Esophagus squamous epithelium (tissue), 5 donors: ENCODE data around the gene PLEKHA6. TPM values are rescaled to one million over a fixed set of nuclear protein-coding genes. Genes with fewer than 3 reads are reported as not detected.

Source experiments
- DNase-seq: peaks from one replicate; lab custom pipeline; 2025; lab: John Stamatoyannopoulos, UW
- H3K27ac ChIP-seq, 4 donors: fragments of 200-600 bp; sonication (generic); one replicate each; pipeline ENCODE4 v1.5.1; 2016 to 2019; ENCODE audit warnings: mild to moderate bottlenecking in 1 of 4
- H3K27me3 ChIP-seq, 4 donors: fragments of 200-600 bp; sonication (generic); 1 replicate in 3 of 4; 2 replicates in 1 of 4; pipeline versions ENCODE4 v1.5.1 to v1.6.0; 2017 to 2021; ENCODE audit warnings: antibody characterized with exemption in 1 of 4
- H3K36me3 ChIP-seq, 3 donors: fragments of 200-600 bp; sonication (generic); one replicate each; pipeline ENCODE4 v1.5.1; 2016 to 2019
- H3K4me1 ChIP-seq, 3 donors: fragments of 200-600 bp; sonication (generic); one replicate each; pipeline ENCODE4 v1.5.1; 2017 to 2019
- H3K4me3 ChIP-seq, 4 donors: fragments of 200-600 bp; sonication (generic); 1 replicate in 3 of 4; 2 replicates in 1 of 4; pipeline ENCODE4 v1.5.1; 2016 to 2019; ENCODE audit warnings: mild to moderate bottlenecking in 2 of 4, moderate library complexity in 1 of 4
- H3K9me3 ChIP-seq, 3 donors: fragments of 200-600 bp; sonication (generic); one replicate each; pipeline ENCODE4 v1.5.1; 2016 to 2019
- CTCF ChIP-seq, 6 experiments: fragments of 450-650 bp in 4 of 6; fragments of 200-600 bp in 2 of 6; sonication (generic) in 2 of 6; IDR thresholded peaks; one replicate each; pipeline ENCODE4 v1.5.1; 2016 to 2019; ENCODE audit warnings: antibody characterized with exemption in 6 of 6, mild to moderate bottlenecking in 4 of 6, moderate library complexity in 4 of 6
- POLR2A ChIP-seq, 4 donors: fragments of 450-650 bp; IDR thresholded peaks; one replicate each; pipeline ENCODE4 v1.6.1; 2017; ENCODE audit warnings: antibody characterized with exemption in 4 of 4, mild to moderate bottlenecking in 4 of 4, moderate library complexity in 3 of 4
- WGBS, 2 donors: methylation state at CpG; one replicate each; pipeline ENCODE4 v1.1.5; 2018; 5-methylcytosine and 5-hydroxymethylcytosine counted together
- intact Hi-C: fragments of 100-400 bp; cut with DNase I; formaldehyde crosslinking; loops from one replicate; pipeline ENCODE4 v1.15.0; 2022
- total RNA-seq, 4 donors: library from RNA; depleted of rRNA; stranded (reverse); fragments of >200 nt; gene quantifications; one replicate each; pipeline ENCODE4 v1.1.0, GENCODE V29; 2016
- donor health status: DM: yes; HTN: yes; CAD: no.

PLEKHA6 gene
- total RNA-seq, 4 donors from 2014 or later: 7.4 to 40.6 (median 18.3) TPM

- TF ChIP-seq POLR2A (IDR thresholded peaks at IDR 0.05): no peak
- no peak for TF ChIP-seq CTCF (IDR thresholded peaks at IDR 0.05)
- Histone ChIP-seq H3K4me1 (peaks cover 13 to 38% (median 21%) of the 10 kb centered on the region in 3 donors), H3K4me3 (no peak overlapping the region), H3K9me3 (no peaks in the 10 kb centered on the region), H3K27me3 (peaks cover 0 to 21% (median 0%) of the 10 kb centered on the region in 4 donors), H3K27ac (no peak overlapping the region), H3K36me3 (no peaks in the 10 kb centered on the region)
- intact Hi-C loops: no loop called here
- no peak for DNase-seq
- 27 to 50% methylated on average over 2 of the region's 5 CpGs for WGBS, 2 donors
Measured at GRCh38 chr1:204359131-204359473, 627 bp downstream of the PLEKHA6 start.

DNA sequence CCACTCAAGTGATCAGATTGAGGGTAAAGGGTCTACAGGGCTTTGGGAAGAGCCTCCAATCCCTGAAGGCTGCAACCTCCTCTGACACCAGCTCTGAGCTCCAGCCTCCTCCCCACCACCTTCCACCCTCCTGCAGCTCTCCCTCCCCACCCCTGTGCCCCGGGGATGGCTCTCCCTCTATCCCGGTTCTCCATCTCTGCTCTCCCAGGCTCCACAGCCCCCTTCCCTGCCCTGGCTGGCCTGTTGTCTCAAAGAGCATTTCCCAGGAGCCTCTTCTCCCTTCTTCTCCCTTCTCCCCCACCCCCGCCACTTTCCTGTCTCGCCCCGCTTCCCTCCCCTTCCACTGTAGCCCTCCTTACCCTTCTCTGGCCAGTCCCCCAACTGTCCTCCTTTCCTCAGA, 1.1 kb downstream of the PLEKHA6 start:
- 58 to 62% methylated on average over 5 of the region's 5 CpGs for WGBS, 2 donors
- no peaks in the 10 kb centered on the region for H3K36me3 ChIP-seq
- peaks cover 13 to 33% (median 17%) of the 10 kb centered on the region in 3 donors for H3K4me1 ChIP-seq
- TF ChIP-seq POLR2A (IDR thresholded peaks at IDR 0.05): no peak
- no peak for TF ChIP-seq CTCF (IDR thresholded peaks at IDR 0.05)
- H3K27me3 ChIP-seq: peaks cover 0 to 21% (median 0%) of the 10 kb centered on the region in 4 donors
- no peak for DNase-seq
- H3K4me3 ChIP-seq: no peak overlapping the region
- no peaks in the 10 kb centered on the region for H3K9me3 ChIP-seq
- peak overlapping the region in 1 of 4 donors; percentile 28 for H3K27ac ChIP-seq
- intact Hi-C loops: no loop called here

DNA sequence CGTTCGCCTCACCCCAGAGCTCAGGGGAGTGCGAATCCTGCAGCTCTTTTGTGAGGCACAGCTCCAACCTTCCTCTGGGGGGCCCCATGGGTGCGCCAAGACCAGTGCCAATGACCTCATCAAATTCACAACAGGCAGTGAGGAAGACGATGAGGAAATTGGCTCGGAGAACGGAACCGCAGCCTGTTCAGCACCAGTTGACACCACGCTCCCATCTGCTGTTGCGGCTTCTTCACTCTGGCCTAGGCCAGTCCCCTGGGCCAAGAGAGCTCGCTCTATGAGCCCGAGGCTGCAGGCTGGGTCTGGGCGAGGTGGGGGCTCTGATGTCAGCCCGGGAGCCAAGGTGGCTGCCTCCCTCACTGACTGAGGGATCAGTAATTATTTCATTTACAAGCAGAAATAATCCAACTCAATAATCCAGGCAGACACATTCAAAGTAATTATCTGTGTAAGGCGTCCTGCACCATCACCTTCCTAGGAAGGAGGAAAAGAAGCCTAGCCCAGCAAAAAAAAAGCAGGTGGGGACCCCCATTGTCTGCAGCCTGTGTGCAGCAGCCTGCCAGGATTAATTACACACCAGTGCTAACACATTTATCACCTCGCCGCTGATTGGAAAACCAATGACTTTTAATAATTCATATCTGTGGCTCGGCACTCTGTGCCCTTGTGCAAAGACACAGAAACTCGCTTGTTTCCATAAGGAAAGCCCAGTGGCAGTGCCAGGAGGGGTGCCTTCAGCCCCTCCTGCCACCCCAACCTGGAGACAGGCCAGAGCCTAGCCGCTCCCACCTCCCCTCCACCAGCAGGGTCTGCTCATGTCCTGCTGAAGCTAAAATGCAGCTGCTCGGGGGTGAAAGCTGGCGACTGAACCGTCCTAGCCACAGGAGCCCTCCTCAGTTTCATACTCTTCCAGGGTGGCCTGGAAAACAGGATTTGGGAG, 1.9 kb downstream of the PLEKHA6 start:
- intact Hi-C loops: no loop called here
- H3K27me3 ChIP-seq: peaks cover 0 to 21% (median 0%) of the 10 kb centered on the region in 4 donors
- DNase-seq: no peak
- no peaks in the 10 kb centered on the region for H3K36me3 ChIP-seq
- no peaks in the 10 kb centered on the region for H3K9me3 ChIP-seq
- H3K4me1 ChIP-seq: peaks cover 7 to 25% (median 10%) of the 10 kb centered on the region in 3 donors
- no peak overlapping the region for H3K4me3 ChIP-seq
- WGBS, 2 donors: 77 to 78% methylated on average over 9 to 13 of the region's 23 CpGs
- no peak for TF ChIP-seq POLR2A (IDR thresholded peaks at IDR 0.05)
- no peak for TF ChIP-seq CTCF (IDR thresholded peaks at IDR 0.05)
- H3K27ac ChIP-seq: peak overlapping the region in 2 of 4 donors; percentile 25 to 28

DNA sequence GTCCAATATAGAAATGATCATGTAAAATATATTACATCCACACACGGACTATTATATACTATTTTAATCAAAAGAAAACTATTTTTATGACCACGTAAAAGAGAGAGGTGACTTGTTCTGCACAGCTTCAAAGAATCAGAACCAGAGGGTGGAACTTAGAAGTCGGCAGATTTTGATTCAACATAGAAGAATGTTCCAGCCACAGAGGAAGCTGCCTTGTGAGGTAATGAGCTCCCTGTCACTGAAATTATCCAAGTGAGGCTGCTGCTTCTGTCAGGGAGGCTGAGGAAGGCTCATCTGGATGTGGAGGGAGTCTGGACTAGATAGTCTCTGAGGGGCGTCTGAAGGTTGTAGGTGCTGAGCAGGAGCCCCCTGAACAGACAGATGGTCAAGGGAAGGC, 2.7 kb downstream of the PLEKHA6 start:
- Histone ChIP-seq H3K4me3 (no peak overlapping the region), H3K9me3 (no peaks in the 10 kb centered on the region), H3K36me3 (no peaks in the 10 kb centered on the region), H3K27ac (peak overlapping the region in 1 of 4 donors; percentile 25), H3K27me3 (peaks cover 0 to 21% (median 0%) of the 10 kb centered on the region in 4 donors), H3K4me1 (peaks cover 7 to 24% (median 10%) of the 10 kb centered on the region in 3 donors)
- DNase-seq: no peak
- intact Hi-C loops: no loop called here
- TF ChIP-seq POLR2A (IDR thresholded peaks at IDR 0.05) (no peak), CTCF (IDR thresholded peaks at IDR 0.05) (no peak)
- WGBS, 2 donors: 56 to 61% methylated on average over 4 of the region's 4 CpGs

- 78 to 79% methylated on average over 4 of the region's 4 CpGs for WGBS, 2 donors
- peaks cover 0 to 21% (median 0%) of the 10 kb centered on the region in 4 donors for H3K27me3 ChIP-seq
- H3K9me3 ChIP-seq: no peaks in the 10 kb centered on the region
- DNase-seq: no peak
- H3K27ac ChIP-seq: no peak overlapping the region
- H3K36me3 ChIP-seq: no peaks in the 10 kb centered on the region
- peaks cover 10 to 30% (median 11%) of the 10 kb centered on the region in 3 donors for H3K4me1 ChIP-seq
- TF ChIP-seq POLR2A (IDR thresholded peaks at IDR 0.05) (no peak), CTCF (IDR thresholded peaks at IDR 0.05) (no peak)
- no peak overlapping the region for H3K4me3 ChIP-seq
- intact Hi-C loops: no loop called here
Measured at GRCh38 chr1:204355913-204356312, 3.8 kb downstream of the PLEKHA6 start.
